GM12878 (cell line): Measurements from ENCODE around the gene SOX6. TPM values are rescaled to one million over a fixed set of nuclear protein-coding genes. Genes with fewer than 3 reads are reported as not detected.

Source experiments
- ATAC-seq: fragments of 200-7000 bp; cut with Tn5 transposase; 3 replicates; pipeline ENCODE4 v1.9.1; 2020; ENCODE audit warnings: mild to moderate bottlenecking, moderate library complexity
- BruUV-seq: library from RNA; stranded (reverse); fragments of 400-500 nt; replicated peaks from 2 replicates; lab custom pipeline; 2021; lab: Mats Ljungman, UMichigan
- CTCF ChIA-PET: fragments of 300-600 bp; sonication (Branson Sonifier 250); formaldehyde crosslinking; extraction: SDS; loops from one replicate; lab custom pipeline; 2021; ENCODE audit warnings: inconsistent platforms; lab: Yijun Ruan, JAX
- POLR2A ChIA-PET: fragments of 350-600 bp; formaldehyde crosslinking; extraction: SDS; loops from one replicate; lab custom pipeline; 2021; ENCODE audit warnings: inconsistent platforms; lab: Charles Lee
- RAD21 ChIA-PET: fragments of 300-600 bp; sonication (Branson Sonifier 250); formaldehyde crosslinking; loops from one replicate; lab custom pipeline; 2023; ENCODE audit warnings: antibody characterized with exemption; ENCODE audit not compliant: unreplicated experiment; lab: Charles Lee
- SMC1A ChIA-PET: fragments of 300-600 bp; sonication (Branson Sonifier 250); formaldehyde crosslinking; loops from one replicate; lab custom pipeline; 2023; ENCODE audit not compliant: unreplicated experiment, uncharacterized antibody; lab: Charles Lee
- DNase-seq: peaks from one replicate; pipeline ENCODE4 v3.0.0-alpha.2; 2011; ENCODE audit warnings: low read depth, low spot score
- FAIRE-seq: peaks from 3 replicates; lab custom pipeline; 2011; peaks lifted over from hg19 to GRCh38; lab: Jason Lieb, UNC
- H2AFZ ChIP-seq: 2 replicates; pipeline ENCODE4 v1.6.0; 2011; ENCODE audit warnings: low read depth, low read length, control low read depth; ENCODE audit not compliant: control insufficient read depth
- H3K27ac ChIP-seq: 2 replicates; pipeline ENCODE4 v1.5.1; 2011; ENCODE audit warnings: control low read depth; ENCODE audit not compliant: control insufficient read depth, insufficient read depth
- H3K27me3 ChIP-seq, 2 experiments: replicated peaks in 1 of 2; 2 replicates each; pipeline versions ENCODE4 v1.6.0 to v1.6.1; 2011; ENCODE audit warnings: low read length in 1 of 2; ENCODE audit not compliant: control insufficient read depth in 2 of 2, insufficient read depth in 2 of 2
- H3K36me3 ChIP-seq, 2 experiments: 2 replicates each; pipeline ENCODE4 v1.5.1; 2011; ENCODE audit warnings: low read length in 1 of 2; ENCODE audit not compliant: control insufficient read depth in 2 of 2, insufficient read depth in 2 of 2
- H3K4me1 ChIP-seq: 2 replicates; pipeline ENCODE4 v1.6.1; 2011; ENCODE audit warnings: mild to moderate bottlenecking, low read length, moderate library complexity, mixed read lengths; ENCODE audit not compliant: control insufficient read depth, insufficient read depth
- H3K4me2 ChIP-seq: 2 replicates; pipeline ENCODE4 v1.6.0; 2011; ENCODE audit warnings: control low read depth; ENCODE audit not compliant: control insufficient read depth, insufficient read depth
- H3K4me3 ChIP-seq: fragments of 200-600 bp; sonication (generic); 2 replicates; pipeline ENCODE4 v1.5.1; 2016
- H3K79me2 ChIP-seq: 2 replicates; pipeline ENCODE4 v1.6.0; 2011; ENCODE audit warnings: low read length; ENCODE audit not compliant: control insufficient read depth, insufficient read depth
- H3K9ac ChIP-seq: 2 replicates; pipeline ENCODE4 v1.8.0; 2011; ENCODE audit warnings: low read length, control low read depth, mixed read lengths; ENCODE audit not compliant: control insufficient read depth, insufficient read depth
- H3K9me3 ChIP-seq: replicated peaks from 3 replicates; pipeline ENCODE4 v1.5.1; 2011; ENCODE audit warnings: mild to moderate bottlenecking, low read length; ENCODE audit not compliant: control insufficient read depth, insufficient read depth
- H4K20me1 ChIP-seq: 2 replicates; pipeline ENCODE4 v1.6.0; 2011; ENCODE audit not compliant: control insufficient read depth, insufficient read depth
- CREB1 ChIP-seq: IDR thresholded peaks from 2 replicates; pipeline ENCODE4 v1.6.1; 2012; ENCODE audit warnings: low read depth, mild to moderate bottlenecking, inconsistent platforms
- FOS ChIP-seq: IDR thresholded peaks from 3 replicates; pipeline ENCODE4 v1.6.1; 2011; ENCODE audit warnings: borderline replicate concordance; ENCODE audit not compliant: insufficient read length; ENCODE audit errors: extremely low read depth
- POLR2AphosphoS2 ChIP-seq: IDR thresholded peaks from 2 replicates; pipeline ENCODE4 v1.6.1; 2011; ENCODE audit warnings: low read depth, mild to moderate bottlenecking, low read length, improper control_type of control experiment, moderate library complexity
- POU2F2 ChIP-seq: IDR thresholded peaks from 3 replicates; pipeline ENCODE4 v1.6.1; 2011; ENCODE audit warnings: low read depth, mild to moderate bottlenecking, low read length, borderline replicate concordance
- RAD51 ChIP-seq: fragments of 450-650 bp; IDR thresholded peaks from 2 replicates; pipeline ENCODE4 v1.6.1; 2016; ENCODE audit warnings: moderate library complexity, mild to moderate bottlenecking, inconsistent platforms
- TBL1XR1 ChIP-seq: IDR thresholded peaks from 2 replicates; pipeline ENCODE4 v1.6.1; 2012; ENCODE audit warnings: low read depth, low read length, improper control_type of control experiment
- WRNIP1 ChIP-seq: IDR thresholded peaks from 2 replicates; pipeline ENCODE4 v1.6.1; 2011; ENCODE audit warnings: low read depth, low read length, improper control_type of control experiment, borderline replicate concordance
- in situ Hi-C: fragments of 300-500 bp; cut with MboI; formaldehyde crosslinking; loops from 9 replicates; pipeline ENCODE4 v1.14.3; 2018; ENCODE audit warnings: mixed read lengths
- intact Hi-C: fragments of 100-400 bp; cut with micrococcal nuclease; formaldehyde crosslinking; loops from one replicate; pipeline ENCODE4 v1.14.2; 2022; ENCODE audit not compliant: unreplicated experiment
- polyA plus RNA-seq, 11 experiments: library from polyadenylated mRNA; depleted of rRNA in 4 of 11; unstranded in 6 of 11; stranded (reverse) in 5 of 11; fragments of >200 nt; fragmentation: Nextera tagmentation in 4 of 11; fragmentation: Illumina TruSeq in 1 of 11; extraction: Ambion mirVana in 4 of 11; extraction: Trizol in 1 of 11; gene quantifications; 1 replicate in 1 of 11; 2 replicates in 10 of 11; pipeline versions ENCODE4 v1.2.1 to v1.2.3, GENCODE V29; 2011 to 2016; ENCODE audit warnings: inconsistent platforms in 2 of 11, missing spikeins in 2 of 11, low read depth in 1 of 11
- total RNA-seq, 4 experiments: library from RNA; depleted of rRNA in 3 of 4; stranded (reverse); fragments of >200 nt in 3 of 4; fragmentation: Illumina TruSeq in 1 of 4; extraction: Trizol in 1 of 4; gene quantifications; 2 replicates each; pipeline versions ENCODE4 v1.2.1 to v1.2.3, GENCODE V29; 2013 to 2021
- TF ChIP-seq, protein P1 (sequence below): fragments of 450-650 bp; IDR thresholded peaks from 2 replicates; pipeline ENCODE4 v1.6.1; 2017; ENCODE audit warnings: borderline replicate concordance

SOX6 gene
- total and polyA plus RNA-seq, 10 of the 15 experiments (the other 5 are each of a cell fraction or from before 2014, with no cell fraction given) = 0.03 to 0.71 (median 0.29) TPM; not detected in 4

DNA sequence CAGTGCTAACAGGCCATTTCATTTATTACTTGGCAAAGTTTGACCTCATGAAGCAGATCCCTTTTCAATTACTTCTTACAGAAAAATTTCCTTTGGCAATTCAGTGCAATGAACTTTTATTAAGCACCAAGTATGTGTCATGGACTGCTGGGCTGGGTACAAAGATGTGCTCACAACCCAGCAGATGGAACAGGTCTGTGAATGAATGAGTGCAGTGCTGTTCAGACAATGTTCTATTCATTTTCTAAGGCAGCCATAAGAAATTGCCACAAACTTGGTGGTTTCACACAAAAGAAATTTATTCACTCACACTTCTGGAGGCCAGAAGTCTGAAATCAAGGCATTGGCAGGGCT, 428.5 kb downstream of the SOX6 start:
- DNase-seq (no peak), FAIRE-seq (no peak), ATAC-seq (no peak)
- ChIA-PET SMC1A (no interaction called here), CTCF (interaction anchor here (3.8 kb wide), 1 partner anchor 13 kb away, joined by 14 read pairs; no protein-coding TSS in a partner anchor), RAD21 (no interaction called here), POLR2A (no interaction called here)
- H3K9ac ChIP-seq = no peak overlapping the region
- H3K36me3 ChIP-seq = no peaks in the 10 kb centered on the region
- no peaks in the 10 kb centered on the region for H3K4me1 ChIP-seq
- BruUV-seq = no TSS peak
- no peak overlapping the region for H3K4me2 ChIP-seq
- H2AFZ ChIP-seq = no peak overlapping the region
- H4K20me1 ChIP-seq = no peaks in the 10 kb centered on the region
- H3K27ac ChIP-seq = no peak overlapping the region
- no peaks in the 10 kb centered on the region for H3K27me3 ChIP-seq
- in situ Hi-C loops (no loop called here), intact Hi-C loops (no loop called here)
- H3K4me3 ChIP-seq = no peak overlapping the region
- no peaks in the 10 kb centered on the region for H3K79me2 ChIP-seq
- no peak for TF ChIP-seq FOS
- no peak for TF ChIP-seq POLR2AphosphoS2
- TF ChIP-seq WRNIP1 = no peak
- TF ChIP-seq, protein P1, sequence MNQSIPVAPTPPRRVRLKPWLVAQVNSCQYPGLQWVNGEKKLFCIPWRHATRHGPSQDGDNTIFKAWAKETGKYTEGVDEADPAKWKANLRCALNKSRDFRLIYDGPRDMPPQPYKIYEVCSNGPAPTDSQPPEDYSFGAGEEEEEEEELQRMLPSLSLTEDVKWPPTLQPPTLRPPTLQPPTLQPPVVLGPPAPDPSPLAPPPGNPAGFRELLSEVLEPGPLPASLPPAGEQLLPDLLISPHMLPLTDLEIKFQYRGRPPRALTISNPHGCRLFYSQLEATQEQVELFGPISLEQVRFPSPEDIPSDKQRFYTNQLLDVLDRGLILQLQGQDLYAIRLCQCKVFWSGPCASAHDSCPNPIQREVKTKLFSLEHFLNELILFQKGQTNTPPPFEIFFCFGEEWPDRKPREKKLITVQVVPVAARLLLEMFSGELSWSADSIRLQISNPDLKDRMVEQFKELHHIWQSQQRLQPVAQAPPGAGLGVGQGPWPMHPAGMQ = no peak
- TF ChIP-seq RAD51 = no peak
- TF ChIP-seq CREB1 = no peak
- no peak for TF ChIP-seq TBL1XR1
- no peak for TF ChIP-seq POU2F2
- H3K9me3 ChIP-seq = no peaks in the 10 kb centered on the region
